Testis (tissue), 3 donors: Measurements from ENCODE around the gene NECTIN1. TPM values are rescaled to one million over a fixed set of nuclear protein-coding genes. Genes with fewer than 3 reads are reported as not detected.

Source experiments
- DNase-seq: peaks from one replicate; pipeline ENCODE4 v3.0.0-alpha.2; 2019
- H3K27ac ChIP-seq, 2 donors: fragments of 200-600 bp; sonication (generic); one replicate each; pipeline ENCODE4 v1.5.1; 2019
- H3K27me3 ChIP-seq: fragments of 200-600 bp; sonication (generic); one replicate; pipeline ENCODE4 v1.5.1; 2019
- H3K36me3 ChIP-seq: fragments of 200-600 bp; sonication (generic); one replicate; pipeline ENCODE4 v1.5.1; 2017; ENCODE audit warnings: low read depth; ENCODE audit errors: missing control alignments
- H3K4me1 ChIP-seq: fragments of 200-600 bp; sonication (generic); one replicate; pipeline ENCODE4 v1.5.1; 2019
- H3K4me3 ChIP-seq, 2 donors: fragments of 200-600 bp; sonication (generic); one replicate each; pipeline ENCODE4 v1.5.1; 2017 to 2019
- H3K9me3 ChIP-seq: fragments of 200-600 bp; sonication (generic); one replicate; pipeline ENCODE4 v1.5.1; 2017
- POLR2A ChIP-seq: fragments of 450-650 bp; IDR thresholded peaks from one replicate; pipeline ENCODE4 v1.6.1; 2017; ENCODE audit warnings: antibody characterized with exemption, mild to moderate bottlenecking, moderate library complexity
- WGBS, 2 donors: methylation state at CpG; one replicate each; pipeline ENCODE4 v1.1.5; 2018; 5-methylcytosine and 5-hydroxymethylcytosine counted together
- intact Hi-C: fragments of 100-400 bp; cut with DNase I; formaldehyde crosslinking; loops from one replicate; pipeline ENCODE4 v1.15.1; 2023; ENCODE audit warnings: low total_unique reads
- polyA plus RNA-seq: library from polyadenylated mRNA; stranded (reverse); fragments of 350-450 nt; fragmentation: Illumina TruSeq; extraction: RNeasy Lipid Tissue Mini Kit (QIAGEN cat#74804); gene quantifications from one replicate; pipeline ENCODE4 v1.2.3, GENCODE V29; 2014; ENCODE audit warnings: low read depth, low replicate concordance; ENCODE audit not compliant: insufficient read depth
- total RNA-seq, 2 donors: library from RNA; depleted of rRNA; stranded (reverse); fragments of >200 nt; gene quantifications; one replicate each; pipeline ENCODE4 v1.2.3, GENCODE V29; 2016
- TF ChIP-seq, protein P1 (sequence below), 3 experiments: fragments of 450-650 bp in 2 of 3; fragments of 200-600 bp in 1 of 3; sonication (generic) in 1 of 3; IDR thresholded peaks; one replicate each; pipeline ENCODE4 v1.5.1; 2016 to 2019; ENCODE audit warnings: antibody characterized with exemption in 3 of 3, mild to moderate bottlenecking in 2 of 3, moderate library complexity in 1 of 3

The NECTIN1 gene
- total and polyA plus RNA-seq, 3 donors from 2014 or later = 5.2 to 5.4 (median 5.2) TPM

- intact Hi-C loops = no loop called here
- H3K27me3 ChIP-seq = no peaks in the 10 kb centered on the region
These were observed 114.6 kb downstream of the NECTIN1 start for GRCh38 chr11:119614222-119615002.

DNA sequence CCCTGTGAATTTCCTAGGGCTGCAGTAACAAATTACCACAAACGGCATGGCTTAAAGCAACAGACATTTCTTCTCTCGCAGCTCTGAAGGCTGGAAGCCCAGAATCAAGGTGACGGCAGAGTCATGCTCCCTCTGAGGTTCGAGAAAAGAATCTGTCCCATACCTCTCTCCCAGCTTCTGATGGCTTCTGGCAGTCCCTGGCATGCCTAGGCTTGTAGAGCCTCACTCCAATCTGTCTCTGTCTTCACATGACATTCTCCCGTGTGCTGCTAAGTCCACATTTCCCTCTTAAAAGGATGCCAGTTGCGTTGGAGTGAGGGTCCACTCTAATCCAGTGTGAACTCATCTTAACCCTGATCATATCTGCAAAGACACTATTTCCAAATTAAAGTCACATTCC, 116.2 kb downstream of the NECTIN1 start:
- no peaks in the 10 kb centered on the region for H3K4me1 ChIP-seq
- TF ChIP-seq POLR2A = no peak
- TF ChIP-seq, protein P1, sequence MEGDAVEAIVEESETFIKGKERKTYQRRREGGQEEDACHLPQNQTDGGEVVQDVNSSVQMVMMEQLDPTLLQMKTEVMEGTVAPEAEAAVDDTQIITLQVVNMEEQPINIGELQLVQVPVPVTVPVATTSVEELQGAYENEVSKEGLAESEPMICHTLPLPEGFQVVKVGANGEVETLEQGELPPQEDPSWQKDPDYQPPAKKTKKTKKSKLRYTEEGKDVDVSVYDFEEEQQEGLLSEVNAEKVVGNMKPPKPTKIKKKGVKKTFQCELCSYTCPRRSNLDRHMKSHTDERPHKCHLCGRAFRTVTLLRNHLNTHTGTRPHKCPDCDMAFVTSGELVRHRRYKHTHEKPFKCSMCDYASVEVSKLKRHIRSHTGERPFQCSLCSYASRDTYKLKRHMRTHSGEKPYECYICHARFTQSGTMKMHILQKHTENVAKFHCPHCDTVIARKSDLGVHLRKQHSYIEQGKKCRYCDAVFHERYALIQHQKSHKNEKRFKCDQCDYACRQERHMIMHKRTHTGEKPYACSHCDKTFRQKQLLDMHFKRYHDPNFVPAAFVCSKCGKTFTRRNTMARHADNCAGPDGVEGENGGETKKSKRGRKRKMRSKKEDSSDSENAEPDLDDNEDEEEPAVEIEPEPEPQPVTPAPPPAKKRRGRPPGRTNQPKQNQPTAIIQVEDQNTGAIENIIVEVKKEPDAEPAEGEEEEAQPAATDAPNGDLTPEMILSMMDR (IDR thresholded peaks at IDR 0.05) = no peak
- DNase-seq = no peak
- H3K9me3 ChIP-seq = no peaks in the 10 kb centered on the region
- intact Hi-C loops = no loop called here
- WGBS, 2 donors = 92% methylated on average over 6 of the region's 6 CpGs
- no peaks in the 10 kb centered on the region for H3K36me3 ChIP-seq
- no peak overlapping the region for H3K27ac ChIP-seq
- H3K27me3 ChIP-seq = no peaks in the 10 kb centered on the region
- no peak overlapping the region for H3K4me3 ChIP-seq

More at GRCh38 chr11:119614222-119615002, 114.6 kb downstream of the NECTIN1 start:
- no peak overlapping the region for H3K27ac ChIP-seq
- TF ChIP-seq POLR2A = no peak
- TF ChIP-seq, protein P1 (IDR thresholded peaks at IDR 0.05) = no peak
- H3K9me3 ChIP-seq = no peaks in the 10 kb centered on the region
- H3K4me3 ChIP-seq = no peak overlapping the region
- H3K36me3 ChIP-seq = no peaks in the 10 kb centered on the region
- DNase-seq = no peak
- H3K4me1 ChIP-seq = no peaks in the 10 kb centered on the region
- WGBS, 2 donors = 88 to 93% methylated on average over 6 of the region's 6 CpGs

GRCh38 chr11:119610836-119611426, 118.1 kb downstream of the NECTIN1 start:
- WGBS, 2 donors = 90% methylated on average over 5 of the region's 5 CpGs
- no peak for DNase-seq
- Histone ChIP-seq H3K27me3 (no peaks in the 10 kb centered on the region), H3K4me3 (no peak overlapping the region), H3K27ac (no peak overlapping the region), H3K4me1 (no peaks in the 10 kb centered on the region), H3K36me3 (no peaks in the 10 kb centered on the region), H3K9me3 (no peaks in the 10 kb centered on the region)
- intact Hi-C loops = no loop called here
- TF ChIP-seq, protein P1 (IDR thresholded peaks at IDR 0.05) = no peak
- no peak for TF ChIP-seq POLR2A

GRCh38 chr11:119608781-119609180, 120.2 kb downstream of the NECTIN1 start:
- intact Hi-C loops = no loop called here
- no peaks in the 10 kb centered on the region for H3K4me1 ChIP-seq
- DNase-seq = no peak
- H3K27me3 ChIP-seq = no peaks in the 10 kb centered on the region
- no peaks in the 10 kb centered on the region for H3K9me3 ChIP-seq
- H3K36me3 ChIP-seq = no peaks in the 10 kb centered on the region
- no peak overlapping the region for H3K4me3 ChIP-seq
- H3K27ac ChIP-seq = no peak overlapping the region
- TF ChIP-seq POLR2A = no peak
- TF ChIP-seq, protein P1 (IDR thresholded peaks at IDR 0.05) = no peak
- WGBS, 2 donors = 70 to 77% methylated on average over 4 of the region's 4 CpGs
